ENCODE results near the gene STH.
"Not testable (repeated sequence)": the region's sequence is repeated elsewhere in the genome, so short reads cannot be mapped to it uniquely, and the experiment has no call there.

STH gene

GRCh38 chr17:45998987-45999899, at the start of gene STH:
STH (plus strand) TSS chr17:45999250; CDS start chr17:45999280, 30 bp downstream.
- DNase-seq, result no peak

GRCh38 chr17:45949755-45950320, 49.2 kb upstream of the STH start:
- DNase-seq, result no peak

- no peak for DNase-seq
Measured at GRCh38 chr17:45950888-45951287, 48.2 kb upstream of the STH start.

- no peak for DNase-seq
Measured at GRCh38 chr17:45951403-45951802, 47.6 kb upstream of the STH start.

- DNase-seq, result no peak
Measured at GRCh38 chr17:45951941-45952340, 47.1 kb upstream of the STH start.

- no peak for DNase-seq
Measured at GRCh38 chr17:45952814-45953320, 46.2 kb upstream of the STH start.

GRCh38 chr17:45953561-45953960, 45.5 kb upstream of the STH start:
- no peak for DNase-seq

- DNase-seq, result no peak
Measured at GRCh38 chr17:45954914-45955313, 44.1 kb upstream of the STH start.

GRCh38 chr17:45955326-45955725, 43.7 kb upstream of the STH start:
- DNase-seq, result no peak

- DNase-seq, result no peak
Measured at GRCh38 chr17:45956090-45956489, 43.0 kb upstream of the STH start.

- not testable (repeated sequence) for DNase-seq
Measured at GRCh38 chr17:45956746-45957145, 42.3 kb upstream of the STH start.

- no peak for DNase-seq
Measured at GRCh38 chr17:45958307-45958706, 40.7 kb upstream of the STH start.

GRCh38 chr17:45958994-45959665, 39.9 kb upstream of the STH start:
- no peak for DNase-seq

- DNase-seq, result no peak
Measured at GRCh38 chr17:45960311-45960710, 38.7 kb upstream of the STH start.

GRCh38 chr17:45961206-45961605, 37.8 kb upstream of the STH start:
- DNase-seq, result no peak

- no peak for DNase-seq
Measured at GRCh38 chr17:45962221-45962972, 36.7 kb upstream of the STH start.

- no peak for DNase-seq
Measured at GRCh38 chr17:45963283-45963682, 35.8 kb upstream of the STH start.

- DNase-seq, result no peak
Measured at GRCh38 chr17:45963889-45964288, 35.2 kb upstream of the STH start.

- no peak for DNase-seq
Measured at GRCh38 chr17:45964634-45965033, 34.4 kb upstream of the STH start.

GRCh38 chr17:45965812-45966211, 33.2 kb upstream of the STH start:
- DNase-seq, result no peak

GRCh38 chr17:45966606-45967280, 32.3 kb upstream of the STH start:
- no peak for DNase-seq

- no peak for DNase-seq
Measured at GRCh38 chr17:45967378-45967777, 31.7 kb upstream of the STH start.

All from SHP77 treated with DMSO at 0.1 percent for 48 hours (cell line).